GM21360 (cell line): Measurements from ENCODE around the gene SGSM1.
A peak's percentile ranks its signal among the peaks of the same experiment; 100 is the strongest.

Experiments
- ATAC-seq: cut with Tn5 transposase; IDR thresholded peaks from one replicate; pipeline ENCODE4 v1.9.1; 2021; ENCODE audit warnings: mild to moderate bottlenecking, moderate library complexity; ENCODE audit not compliant: unreplicated experiment

The SGSM1 gene

GRCh38 chr22:24805790-24806662 lies at the start of gene SGSM1:
Gene SGSM1 (plus strand): TSS chr22:24806211. CDS start chr22:24806326, 115 bp downstream.
- ATAC-seq, result peak; percentile 59

DNA sequence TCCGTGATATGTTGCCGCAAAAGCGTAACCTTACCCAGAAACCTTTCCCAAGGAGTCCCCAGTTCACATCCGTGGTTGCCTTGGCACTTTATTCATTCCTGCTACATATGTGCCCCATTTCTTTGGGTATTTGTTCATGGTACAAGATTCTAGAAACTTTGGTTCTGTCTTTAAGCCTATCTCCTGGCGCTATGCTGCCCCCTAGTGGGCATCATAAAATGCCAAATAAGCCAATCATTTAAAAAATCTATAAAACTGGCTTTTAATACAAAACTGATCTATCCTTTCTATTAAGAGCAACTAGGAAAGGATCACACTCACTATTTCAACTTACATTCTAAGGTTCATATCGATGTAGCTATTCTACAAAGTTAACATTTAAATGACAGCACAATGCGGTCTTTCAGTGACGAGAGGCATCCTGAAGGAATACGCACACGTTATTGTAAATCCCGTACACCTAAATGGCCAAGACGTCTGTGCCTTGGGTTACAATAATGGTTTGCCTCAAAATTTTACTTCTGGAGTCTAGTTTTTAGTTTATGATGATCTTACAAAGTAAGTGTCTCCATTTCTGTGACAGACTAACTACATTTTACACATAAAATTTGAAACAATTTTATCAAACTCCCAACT lies 47.7 kb upstream of the SGSM1 start:
- ATAC-seq, result no peak

DNA sequence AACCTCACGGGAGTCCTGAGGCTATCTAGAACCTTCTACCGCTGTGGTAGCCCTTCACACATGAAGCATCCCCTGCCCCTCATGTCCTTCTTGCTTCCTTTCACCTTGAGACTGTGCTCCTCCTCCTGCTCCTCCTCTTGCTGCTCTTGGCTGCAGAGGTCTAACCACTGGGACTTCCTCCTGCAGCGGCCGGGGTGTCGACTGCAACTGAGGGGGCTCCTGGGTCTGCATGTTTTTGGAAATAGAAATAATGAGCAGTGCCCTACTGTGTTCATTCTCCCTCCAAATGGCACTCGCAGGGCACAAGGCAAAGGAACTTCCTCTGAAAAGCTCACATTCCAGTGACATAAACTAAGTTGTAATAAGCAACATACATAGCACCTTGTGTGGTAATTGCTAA lies 46.2 kb upstream of the SGSM1 start:
- no peak for ATAC-seq

DNA sequence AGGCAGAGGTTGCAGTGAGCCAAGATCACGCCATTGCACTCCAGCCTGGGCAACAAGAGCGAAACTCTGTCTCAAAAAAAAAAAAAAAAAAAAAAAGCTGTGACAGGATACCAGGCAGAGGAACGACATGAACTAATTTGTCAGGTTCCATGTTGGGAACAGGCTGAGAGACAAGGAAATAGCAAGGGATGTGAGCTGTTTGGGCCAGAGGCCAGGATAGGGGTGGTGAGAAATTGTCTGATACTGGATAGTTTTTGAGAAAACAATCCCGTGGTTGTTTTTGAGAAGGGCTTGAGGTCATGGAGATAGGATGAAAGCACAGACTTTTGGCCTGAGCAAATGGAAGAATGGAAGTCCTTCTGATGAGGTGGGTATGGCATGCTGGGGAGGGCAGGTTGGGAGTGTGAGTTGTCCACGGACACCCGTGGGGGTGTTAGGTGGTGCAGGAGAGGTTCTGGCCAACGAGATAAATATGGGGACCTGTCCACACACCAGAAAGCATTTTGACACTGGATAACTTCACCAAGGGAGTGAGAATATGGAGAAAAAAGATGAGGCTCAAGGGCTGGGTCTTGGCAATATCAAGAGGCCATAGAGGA lies 45.2 kb upstream of the SGSM1 start:
- no peak for ATAC-seq

DNA sequence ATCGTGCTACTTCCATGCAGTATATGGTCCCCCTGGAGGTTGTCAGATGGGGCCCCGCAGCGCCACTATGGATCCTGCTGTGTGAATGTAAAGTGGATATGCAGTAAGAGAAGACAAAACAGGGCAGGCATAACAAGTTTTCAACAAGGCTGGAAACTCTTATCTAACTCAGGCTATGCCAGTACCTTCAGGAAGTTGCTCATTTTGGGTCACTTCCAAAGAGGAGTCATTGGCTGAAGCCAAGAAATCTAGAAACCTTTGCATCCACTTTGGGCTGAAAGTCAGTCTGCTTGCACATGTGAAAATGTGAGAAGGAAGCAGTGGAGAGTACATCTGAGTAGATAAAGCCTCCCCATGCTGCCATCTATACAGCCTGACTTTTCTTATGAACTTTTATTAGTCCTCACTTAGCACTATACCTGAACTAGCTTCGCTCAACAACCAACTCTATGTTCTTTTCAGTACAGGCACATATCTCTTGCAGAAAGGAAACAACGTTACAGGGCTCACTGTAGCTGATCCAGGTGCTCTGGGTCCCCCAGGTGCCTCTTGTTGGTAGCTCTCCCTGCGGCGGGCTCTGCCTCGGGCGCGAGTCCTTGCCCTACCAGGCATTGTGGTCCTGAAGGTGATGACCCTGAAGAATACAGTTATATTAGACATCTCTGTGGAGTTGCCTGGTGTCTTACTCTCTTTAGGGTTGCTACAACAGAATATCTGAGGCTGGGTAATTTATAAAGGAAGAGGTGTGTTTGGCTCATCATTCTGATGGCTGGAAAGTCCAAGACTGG lies 43.9 kb upstream of the SGSM1 start:
- ATAC-seq, result no peak

GRCh38 chr22:24763872-24764485 lies 42.0 kb upstream of the SGSM1 start:
- ATAC-seq, result no peak

DNA sequence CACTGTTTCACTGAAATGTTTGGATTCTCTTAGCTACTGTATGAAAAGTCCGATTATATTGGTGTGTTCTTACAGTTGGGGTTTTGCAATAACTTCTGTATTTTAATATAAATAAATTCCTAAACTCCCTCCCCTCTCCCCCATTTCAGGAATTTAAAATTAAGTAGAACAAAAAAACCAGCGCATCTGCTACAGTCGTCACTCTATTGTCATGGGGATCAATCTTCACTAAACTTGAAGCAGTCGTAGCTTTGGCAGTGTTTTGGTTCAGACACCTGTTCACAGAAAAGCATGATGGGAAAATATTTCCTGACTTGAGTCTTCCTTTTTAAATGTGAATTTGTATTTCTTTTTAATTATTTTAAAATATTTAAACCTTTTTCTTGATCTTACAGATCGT lies 40.8 kb upstream of the SGSM1 start:
- ATAC-seq, result no peak

DNA sequence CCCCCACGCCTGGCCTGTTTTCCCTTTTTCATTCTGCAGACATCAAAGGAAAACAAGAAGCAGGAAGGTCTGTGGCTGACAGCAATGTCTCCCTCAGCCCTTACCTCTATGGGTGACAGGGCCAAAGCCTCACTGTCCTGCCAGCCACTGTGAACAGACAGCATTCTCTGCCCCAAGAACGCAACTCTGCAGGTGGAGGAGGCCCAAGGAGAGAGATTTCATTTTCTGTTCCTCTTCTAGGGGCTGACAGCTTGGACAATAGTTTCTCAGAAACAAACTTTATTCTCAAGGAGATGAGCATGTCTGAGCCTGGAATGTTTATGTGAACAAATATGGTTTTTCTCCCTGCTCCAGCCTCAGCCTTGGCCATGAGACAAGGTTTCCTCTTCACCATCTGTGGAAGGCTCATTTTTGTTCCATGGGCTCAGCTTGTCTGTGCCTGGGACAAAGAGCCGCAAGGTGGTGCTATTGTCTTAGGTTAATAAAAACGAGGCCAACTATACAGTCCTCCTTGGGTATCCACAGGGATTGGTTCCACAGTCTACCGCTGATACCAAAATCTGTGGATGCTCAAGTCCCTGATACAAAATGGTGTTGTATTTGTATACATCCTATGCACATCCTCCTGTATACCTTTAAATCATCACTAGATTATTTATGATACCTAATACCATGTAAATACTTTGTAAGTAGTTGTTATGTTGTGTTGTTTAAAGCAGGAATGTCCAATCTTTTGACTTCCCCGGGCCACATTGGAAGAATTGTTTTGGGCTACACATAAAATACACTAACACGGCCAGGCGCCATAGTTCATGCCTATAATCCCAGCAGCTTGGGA lies 37.3 kb upstream of the SGSM1 start:
- no peak for ATAC-seq

- no peak for ATAC-seq
Measured at GRCh38 chr22:24772493-24773220, 33.4 kb upstream of the SGSM1 start.

GRCh38 chr22:24775769-24776492 lies 30.1 kb upstream of the SGSM1 start:
- ATAC-seq, result no peak

DNA sequence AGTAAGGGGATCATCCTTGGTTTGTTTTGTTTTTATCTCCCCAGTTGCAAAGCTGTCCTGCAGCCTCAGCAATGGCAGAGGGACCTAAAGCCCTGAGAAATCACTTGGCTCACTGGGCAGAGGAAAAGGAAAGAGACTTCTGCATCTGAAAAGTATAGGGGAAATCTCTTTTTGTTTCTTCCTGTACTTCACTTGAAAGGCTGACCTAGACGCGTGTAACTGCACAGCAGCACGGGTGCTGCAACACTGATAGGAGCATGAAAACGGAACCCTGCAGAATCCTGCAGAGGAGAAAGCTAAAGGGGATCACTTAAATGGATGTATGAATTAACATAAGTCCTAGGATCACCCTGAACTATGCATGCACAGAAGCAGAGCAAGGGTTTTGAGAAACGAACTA lies 29.5 kb upstream of the SGSM1 start:
- no peak for ATAC-seq

DNA sequence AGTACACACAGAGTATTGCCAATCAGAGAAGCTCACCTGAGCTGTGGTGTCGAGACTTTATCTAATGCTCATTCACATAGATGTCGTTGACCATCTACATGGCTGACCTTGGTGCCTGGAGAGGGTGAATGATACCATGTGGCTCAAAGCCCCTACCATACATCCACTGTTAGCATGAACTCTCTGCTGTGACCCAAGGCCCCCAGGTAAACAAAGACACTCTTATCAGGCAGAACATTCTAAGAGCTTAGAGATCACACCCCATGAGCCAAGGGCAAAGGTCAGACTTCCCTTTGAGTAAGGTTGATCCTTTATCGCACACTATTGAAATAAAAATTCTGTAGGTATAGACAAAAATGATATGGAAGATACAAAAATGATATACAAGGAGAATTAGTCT lies 16.5 kb upstream of the SGSM1 start:
- ATAC-seq, result no peak

DNA sequence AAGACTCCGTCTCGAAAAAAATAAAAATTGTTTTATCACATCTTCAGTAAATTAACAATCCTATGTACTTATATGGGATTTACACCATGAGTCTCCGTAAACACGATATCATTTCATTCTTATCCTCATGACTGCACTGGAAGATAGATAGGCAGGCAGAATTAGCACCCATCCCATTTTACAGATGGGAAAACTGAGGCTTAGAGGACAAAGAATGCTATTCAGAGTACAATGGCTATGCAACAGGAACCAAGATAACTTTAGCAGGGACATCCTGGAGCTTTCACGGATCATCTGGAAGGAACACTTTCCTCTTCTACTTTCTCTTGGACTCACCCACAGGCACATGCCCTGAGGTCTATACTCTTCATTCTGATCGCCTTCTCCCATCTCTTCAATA lies 14.6 kb upstream of the SGSM1 start:
- ATAC-seq, result no peak

DNA sequence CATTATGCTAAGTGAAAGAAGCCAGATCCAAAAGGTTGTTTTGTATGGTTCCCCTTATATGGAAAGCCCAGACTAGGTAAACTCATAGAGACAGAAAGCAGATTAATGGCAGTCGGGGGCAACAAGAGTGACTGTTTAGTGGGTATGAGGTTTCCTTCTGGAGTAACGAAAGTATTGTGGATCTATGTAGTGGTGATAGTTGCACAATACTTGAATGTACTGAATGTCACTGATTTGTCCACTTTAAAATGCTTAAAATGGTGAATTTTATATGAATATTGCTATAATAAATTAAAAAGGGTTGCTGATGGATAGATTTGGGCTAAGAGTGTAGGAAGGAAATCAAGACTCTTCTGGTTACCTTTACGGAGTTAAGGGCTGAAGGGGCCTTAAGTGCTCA lies 10.0 kb upstream of the SGSM1 start:
- no peak for ATAC-seq

- no peak for ATAC-seq
Measured at GRCh38 chr22:24796860-24797259, 9.2 kb upstream of the SGSM1 start.

DNA sequence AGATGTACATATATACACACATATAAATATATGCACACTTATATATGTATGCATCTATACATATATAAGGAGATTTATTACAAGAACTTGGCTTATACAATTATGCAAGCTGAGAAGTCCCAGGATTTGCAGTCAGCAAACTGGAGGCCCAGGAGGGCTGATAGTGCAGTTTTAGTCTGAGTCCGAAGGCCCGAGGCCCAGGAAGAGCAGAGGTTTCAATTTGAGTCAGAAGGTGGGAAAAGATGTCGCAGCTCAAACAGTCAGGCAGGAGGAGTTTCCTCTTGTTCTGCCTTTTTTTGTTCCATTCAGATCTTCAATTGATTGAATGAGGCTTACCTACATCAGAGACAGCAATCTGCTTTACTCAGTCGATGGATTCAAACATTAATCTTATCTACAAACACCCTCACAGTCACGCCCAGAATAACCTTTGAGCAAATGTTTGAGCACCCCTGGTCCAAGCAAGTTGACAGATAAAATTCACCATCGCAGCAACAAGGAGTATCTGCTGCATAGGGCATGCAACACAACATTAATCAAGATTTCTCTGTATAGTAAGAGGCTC lies 4.0 kb upstream of the SGSM1 start:
- ATAC-seq, result no peak

DNA sequence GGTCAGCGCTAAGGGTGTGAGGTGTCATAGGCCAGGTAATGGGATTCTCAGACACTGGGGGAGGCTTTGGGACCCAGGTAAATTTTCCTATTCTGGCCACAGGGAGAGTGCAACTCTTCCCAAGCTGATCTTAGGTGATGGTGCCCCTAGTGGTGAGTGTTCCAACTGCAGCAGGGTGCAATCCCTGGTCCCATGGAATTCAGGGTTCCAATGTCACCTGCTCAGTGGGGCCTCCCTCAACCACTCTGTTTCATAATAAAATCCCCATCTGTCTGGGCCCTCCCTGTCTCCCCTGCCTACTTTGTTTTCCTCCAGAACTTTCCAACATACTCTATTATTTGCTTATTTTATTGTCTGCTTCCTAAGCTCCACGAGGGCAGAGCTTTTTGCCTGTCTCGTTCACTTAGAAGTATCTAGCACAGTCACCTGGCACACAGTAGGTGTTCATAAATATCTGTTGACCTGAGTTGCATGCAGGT lies 2.9 kb upstream of the SGSM1 start:
- ATAC-seq, result no peak

DNA sequence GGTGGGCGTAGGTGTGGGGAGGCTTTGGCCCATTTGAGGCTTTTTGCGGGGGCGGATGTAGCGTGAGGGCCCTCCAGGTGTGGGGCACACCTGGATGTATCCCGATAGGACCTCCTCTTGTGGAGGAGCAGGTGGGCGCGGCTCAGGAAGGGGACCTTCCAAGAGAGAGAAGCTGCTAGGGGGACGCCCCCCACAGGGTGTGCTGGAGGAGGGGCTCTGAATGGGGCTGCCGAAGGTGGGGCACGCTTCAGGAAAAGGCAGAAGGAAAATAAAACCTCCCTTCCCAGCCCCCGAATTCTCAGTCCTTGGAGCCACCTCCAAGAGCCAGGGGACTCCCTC lies 621 bp downstream of the SGSM1 start:
- no peak for ATAC-seq
